OCI-LY3 (cell line): ENCODE measurements around the gene ARHGEF16.

Experiments
- EZH2phosphoT487 ChIP-seq: fragments of 200-600 bp; shearing (Covaris generic); IDR thresholded peaks from 2 replicates; pipeline ENCODE4 v1.6.1; 2018; ENCODE audit warnings: antibody characterized with exemption, mixed run types, low read depth
- TF ChIP-seq, protein P1 (sequence below): fragments of 200-600, 300-600 bp; sonication (generic); IDR thresholded peaks from 2 replicates; pipeline ENCODE4 v1.5.1; 2014; ENCODE audit warnings: antibody characterized with exemption, low read length, low read depth

DNA sequence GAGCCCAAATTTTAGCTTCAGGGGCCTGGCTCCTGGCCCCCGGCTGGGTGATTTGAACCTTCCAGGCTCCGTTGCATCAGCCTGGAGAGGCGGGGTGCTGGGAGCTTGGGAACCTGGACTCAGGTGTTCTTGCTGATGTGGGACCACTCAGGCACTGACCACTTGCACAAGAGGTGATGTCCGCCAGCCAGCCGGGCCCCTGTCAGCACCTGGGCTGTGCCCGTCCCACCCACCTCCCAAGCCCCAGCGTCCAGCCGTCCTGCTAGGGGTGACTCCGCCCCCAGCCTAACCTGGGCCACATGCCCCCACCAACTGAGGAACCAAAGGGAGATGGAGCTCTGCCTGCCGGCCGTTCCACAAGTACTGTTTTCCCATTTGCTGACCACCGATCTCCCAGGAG is 47.4 kb upstream of the ARHGEF16 start:
- TF ChIP-seq, protein P1, sequence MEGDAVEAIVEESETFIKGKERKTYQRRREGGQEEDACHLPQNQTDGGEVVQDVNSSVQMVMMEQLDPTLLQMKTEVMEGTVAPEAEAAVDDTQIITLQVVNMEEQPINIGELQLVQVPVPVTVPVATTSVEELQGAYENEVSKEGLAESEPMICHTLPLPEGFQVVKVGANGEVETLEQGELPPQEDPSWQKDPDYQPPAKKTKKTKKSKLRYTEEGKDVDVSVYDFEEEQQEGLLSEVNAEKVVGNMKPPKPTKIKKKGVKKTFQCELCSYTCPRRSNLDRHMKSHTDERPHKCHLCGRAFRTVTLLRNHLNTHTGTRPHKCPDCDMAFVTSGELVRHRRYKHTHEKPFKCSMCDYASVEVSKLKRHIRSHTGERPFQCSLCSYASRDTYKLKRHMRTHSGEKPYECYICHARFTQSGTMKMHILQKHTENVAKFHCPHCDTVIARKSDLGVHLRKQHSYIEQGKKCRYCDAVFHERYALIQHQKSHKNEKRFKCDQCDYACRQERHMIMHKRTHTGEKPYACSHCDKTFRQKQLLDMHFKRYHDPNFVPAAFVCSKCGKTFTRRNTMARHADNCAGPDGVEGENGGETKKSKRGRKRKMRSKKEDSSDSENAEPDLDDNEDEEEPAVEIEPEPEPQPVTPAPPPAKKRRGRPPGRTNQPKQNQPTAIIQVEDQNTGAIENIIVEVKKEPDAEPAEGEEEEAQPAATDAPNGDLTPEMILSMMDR = no peak
- TF ChIP-seq EZH2phosphoT487 = no peak
